PFSK-1 (cell line): ENCODE measurements around the gene SLC15A4.

Experiments
- FOXP2 ChIP-seq: optimal IDR thresholded peaks from 2 replicates; pipeline ENCODE3; 2011; ENCODE audit warnings: borderline replicate concordance, control low read depth, inconsistent platforms; ENCODE audit not compliant: insufficient read depth; ENCODE audit errors: extremely low read length, extremely low read depth
- POLR2AphosphoS5 ChIP-seq: IDR thresholded peaks from 2 replicates; pipeline ENCODE4 v1.6.1; 2012; ENCODE audit warnings: low read depth, mild to moderate bottlenecking, control low read depth, low read length, moderate library complexity
- REST ChIP-seq, 2 experiments: IDR thresholded peaks; 2 replicates each; pipeline versions ENCODE4 v1.6.1 to v1.8.0; 2011 to 2012; ENCODE audit warnings: low read depth in 2 of 2, low read length in 2 of 2, control low read depth in 1 of 2, inconsistent platforms in 1 of 2, mild to moderate bottlenecking in 1 of 2, moderate library complexity in 1 of 2; ENCODE audit not compliant: insufficient read depth in 1 of 2
- SIN3A ChIP-seq: IDR thresholded peaks from 2 replicates; pipeline ENCODE4 v1.6.1; 2012; ENCODE audit warnings: mild to moderate bottlenecking, low read length, moderate library complexity, borderline replicate concordance; ENCODE audit not compliant: insufficient read depth
- TAF1 ChIP-seq: IDR thresholded peaks from 2 replicates; pipeline ENCODE4 v1.6.1; 2012; ENCODE audit warnings: low read length, control low read depth, borderline replicate concordance; ENCODE audit not compliant: insufficient read depth

The SLC15A4 gene

GRCh38 chr12:128791395-128792322 is 32.1 kb downstream of the SLC15A4 start:
- TF ChIP-seq FOXP2 (no peak), POLR2AphosphoS5 (no peak), TAF1 (no peak), SIN3A (no peak), REST (IDR thresholded peaks at IDR 0.05; ENCODE audit: insufficient read depth in 1 of 2, low read depth in 2 of 2, low read length in 2 of 2) (no peak)

GRCh38 chr12:128790653-128791373 is 32.9 kb downstream of the SLC15A4 start:
- no peak for TF ChIP-seq POLR2AphosphoS5
- TF ChIP-seq TAF1, result no peak
- TF ChIP-seq FOXP2, result no peak
- no peak for TF ChIP-seq SIN3A
- TF ChIP-seq REST (IDR thresholded peaks at IDR 0.05; ENCODE audit: insufficient read depth in 1 of 2, low read depth in 2 of 2, low read length in 2 of 2), result no peak

- TF ChIP-seq TAF1 (no peak), SIN3A (no peak), REST (IDR thresholded peaks at IDR 0.05; ENCODE audit: insufficient read depth in 1 of 2, low read depth in 2 of 2, low read length in 2 of 2) (no peak), POLR2AphosphoS5 (no peak), FOXP2 (no peak)
These were observed 33.5 kb downstream of the SLC15A4 start for GRCh38 chr12:128790221-128790620.

GRCh38 chr12:128789356-128789929 is 34.3 kb downstream of the SLC15A4 start:
- TF ChIP-seq REST (IDR thresholded peaks at IDR 0.05; ENCODE audit: insufficient read depth in 1 of 2, low read depth in 2 of 2, low read length in 2 of 2) (no peak), SIN3A (no peak), TAF1 (no peak), POLR2AphosphoS5 (no peak), FOXP2 (no peak)
